Inflammatory macrophage treated with lipopolysaccharide for 4 hours (primary cell): Measurements from ENCODE around the gene HHATL.

Experiments used
- DNase-seq: peaks from one replicate; pipeline ENCODE4 v3.0.0-alpha.2; 2020

HHATL gene

GRCh38 chr3:42711491-42712343, 9.1 kb upstream of the HHATL start:
- no peak for DNase-seq

- DNase-seq, result no peak
Measured at GRCh38 chr3:42710323-42711021, 7.9 kb upstream of the HHATL start.

GRCh38 chr3:42709621-42710020, 7.0 kb upstream of the HHATL start:
- DNase-seq, result no peak

- DNase-seq, result no peak
Measured at GRCh38 chr3:42708611-42709151, 6.1 kb upstream of the HHATL start.

GRCh38 chr3:42707620-42708355, 5.2 kb upstream of the HHATL start:
- no peak for DNase-seq

GRCh38 chr3:42706721-42707619, 4.4 kb upstream of the HHATL start:
- DNase-seq, result no peak

- no peak for DNase-seq
Measured at GRCh38 chr3:42705962-42706585, 3.5 kb upstream of the HHATL start.

- no peak for DNase-seq
Measured at GRCh38 chr3:42705058-42705767, 2.6 kb upstream of the HHATL start.

GRCh38 chr3:42704136-42704841, 1.7 kb upstream of the HHATL start:
- DNase-seq, result no peak

- no peak for DNase-seq
Measured at GRCh38 chr3:42703695-42704025, 1.1 kb upstream of the HHATL start.

- DNase-seq, result no peak
Measured at GRCh38 chr3:42702982-42703694, 540 bp upstream of the HHATL start.

- peak; percentile 44 for DNase-seq
Measured at GRCh38 chr3:42701371-42702065, 1.1 kb downstream of the HHATL start.

GRCh38 chr3:42700366-42701288, 2.0 kb downstream of the HHATL start:
- DNase-seq, result no peak

GRCh38 chr3:42699511-42699971, 3.1 kb downstream of the HHATL start:
- DNase-seq, result no peak

- no peak for DNase-seq
Measured at GRCh38 chr3:42698911-42699230, 3.7 kb downstream of the HHATL start.

- DNase-seq, result no peak
Measured at GRCh38 chr3:42698216-42698910, 4.2 kb downstream of the HHATL start.

GRCh38 chr3:42697289-42698051, 5.1 kb downstream of the HHATL start:
- no peak for DNase-seq
